Metanephros (tissue), 1 donor: ENCODE data around the gene FRMD1. TPM values are rescaled to one million over a fixed set of nuclear protein-coding genes. Genes with fewer than 3 reads are reported as not detected.

ENCODE experiments used
- total RNA-seq: library from RNA; depleted of rRNA; stranded (reverse); fragments of >200 nt; gene quantifications from one replicate; pipeline ENCODE4 v1.2.3, GENCODE V29; 2014

Gene FRMD1
- total RNA-seq = 6.9 TPM

GRCh38 chr6:168078943-168079405 lies at the start of gene FRMD1:
TSS of gene FRMD1 (minus strand) at chr6:168079212. CDS start at chr6:168079094, 118 bp downstream.

Other genes starting within 250 kb of the FRMD1 start
- gene KIF25, start 81.5 kb downstream of the FRMD1 start, total RNA-seq = 0.18 TPM
- 28.6 TPM for gene DACT2, start 240.6 kb upstream of the FRMD1 start, total RNA-seq